Subcutaneous abdominal adipose tissue (tissue), 5 donors: ENCODE results near the gene ADGRG3.

ENCODE experiments used
- H3K27ac ChIP-seq: one replicate; pipeline ENCODE4 v1.7.0; 2013; ENCODE audit warnings: low read depth, mild to moderate bottlenecking, inconsistent platforms, low read length, moderate library complexity
- H3K27me3 ChIP-seq, 5 donors: one replicate each; pipeline ENCODE4 v1.7.0; 2013; ENCODE audit warnings: low read length in 5 of 5, inconsistent platforms in 1 of 5; ENCODE audit not compliant: control insufficient read depth in 5 of 5, insufficient read depth in 4 of 5
- H3K36me3 ChIP-seq, 5 donors: one replicate each; pipeline ENCODE4 v1.7.0; 2013; ENCODE audit warnings: low read length in 5 of 5; ENCODE audit not compliant: control insufficient read depth in 5 of 5, insufficient read depth in 5 of 5
- H3K4me1 ChIP-seq, 5 donors: one replicate each; pipeline ENCODE4 v1.7.0; 2013; ENCODE audit warnings: low read length in 5 of 5, mild to moderate bottlenecking in 3 of 5, moderate library complexity in 1 of 5; ENCODE audit not compliant: control insufficient read depth in 5 of 5, insufficient read depth in 5 of 5
- H3K4me3 ChIP-seq, 5 donors: one replicate each; pipeline ENCODE4 v1.7.0; 2013; ENCODE audit warnings: low read length in 5 of 5, low read depth in 1 of 5
- H3K9ac ChIP-seq, 5 donors: one replicate each; pipeline ENCODE4 v1.7.0; 2013; ENCODE audit warnings: low read length in 5 of 5, mild to moderate bottlenecking in 4 of 5, moderate library complexity in 3 of 5
- H3K9me3 ChIP-seq, 5 donors: one replicate each; pipeline ENCODE4 v1.7.0; 2013; ENCODE audit warnings: low read length in 5 of 5; ENCODE audit not compliant: control insufficient read depth in 5 of 5
- donor health status: healthy.
- donor health status: healthy.
- donor health status: healthy.
- donor health status: healthy.
- donor health status: healthy.

Gene ADGRG3

DNA sequence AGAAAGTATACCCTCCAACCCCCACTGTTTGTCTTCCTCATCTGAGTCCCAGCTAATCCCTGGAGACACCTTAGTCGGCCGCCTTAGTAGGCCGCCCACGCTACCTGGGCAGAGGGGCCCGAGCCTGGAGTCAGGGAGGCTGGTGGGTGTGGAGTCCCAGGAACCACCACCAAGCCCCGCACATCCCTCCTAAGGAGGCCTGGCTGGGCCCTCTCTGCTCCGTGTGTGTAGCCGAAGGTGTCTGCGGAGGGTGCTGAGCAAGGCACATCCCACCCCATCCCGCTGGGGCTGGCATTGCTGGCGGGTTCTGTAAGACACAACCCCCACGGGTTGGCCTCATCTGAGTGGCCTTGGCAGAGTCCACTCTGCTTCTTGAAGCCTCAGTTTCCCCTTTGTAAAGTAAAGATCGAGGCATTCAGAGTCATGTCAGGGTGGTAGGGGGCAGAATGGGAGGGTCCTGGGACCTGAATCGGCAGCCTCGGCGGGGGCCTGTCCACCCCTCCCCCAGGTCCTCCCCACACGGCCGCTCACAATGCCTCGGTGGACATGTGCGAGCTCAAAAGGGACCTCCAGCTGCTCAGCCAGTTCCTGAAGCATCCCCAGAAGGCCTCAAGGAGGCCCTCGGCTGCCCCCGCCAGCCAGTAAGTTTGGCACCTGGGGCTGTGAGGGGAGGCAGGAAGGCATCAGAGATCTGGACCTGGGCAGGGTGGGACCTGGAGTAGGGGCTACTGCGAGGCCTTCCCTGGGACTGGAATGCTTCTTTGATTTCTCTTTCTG lies 15.2 kb upstream of the ADGRG3 start:
- H3K4me3 ChIP-seq, result no peak overlapping the region
- H3K4me1 ChIP-seq, result peaks cover 0 to 36% (median 6%) of the 10 kb centered on the region in 5 donors
- peaks cover 0 to 58% (median 42%) of the 10 kb centered on the region in 5 donors for H3K36me3 ChIP-seq
- no peaks in the 10 kb centered on the region for H3K9me3 ChIP-seq
- H3K27ac ChIP-seq, result no peak overlapping the region
- no peak overlapping the region for H3K9ac ChIP-seq
- peaks cover 0 to 8% (median 5%) of the 10 kb centered on the region in 5 donors for H3K27me3 ChIP-seq

DNA sequence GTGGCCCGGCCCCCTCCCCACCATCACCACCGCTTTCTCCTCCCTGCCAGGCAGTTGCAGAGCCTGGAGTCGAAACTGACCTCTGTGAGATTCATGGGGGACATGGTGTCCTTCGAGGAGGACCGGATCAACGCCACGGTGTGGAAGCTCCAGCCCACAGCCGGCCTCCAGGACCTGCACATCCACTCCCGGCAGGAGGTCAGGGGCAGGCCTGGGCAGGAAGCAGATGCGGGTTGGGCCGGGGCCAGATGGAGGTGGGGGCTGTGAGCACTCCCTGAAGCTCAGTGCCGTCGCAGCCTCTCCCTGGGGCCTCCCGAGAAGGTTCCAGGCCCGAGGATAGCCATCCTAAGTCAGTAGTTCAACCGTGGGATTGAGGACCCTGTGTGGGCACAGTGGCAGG lies 14.2 kb upstream of the ADGRG3 start:
- Histone ChIP-seq H3K4me1 (peaks cover 0 to 25% (median 0%) of the 10 kb centered on the region in 5 donors), H3K27ac (no peak overlapping the region), H3K9ac (no peak overlapping the region), H3K27me3 (peaks cover 0 to 11% (median 5%) of the 10 kb centered on the region in 5 donors), H3K9me3 (no peaks in the 10 kb centered on the region), H3K36me3 (peaks cover 0 to 69% (median 50%) of the 10 kb centered on the region in 5 donors), H3K4me3 (no peak overlapping the region)

DNA sequence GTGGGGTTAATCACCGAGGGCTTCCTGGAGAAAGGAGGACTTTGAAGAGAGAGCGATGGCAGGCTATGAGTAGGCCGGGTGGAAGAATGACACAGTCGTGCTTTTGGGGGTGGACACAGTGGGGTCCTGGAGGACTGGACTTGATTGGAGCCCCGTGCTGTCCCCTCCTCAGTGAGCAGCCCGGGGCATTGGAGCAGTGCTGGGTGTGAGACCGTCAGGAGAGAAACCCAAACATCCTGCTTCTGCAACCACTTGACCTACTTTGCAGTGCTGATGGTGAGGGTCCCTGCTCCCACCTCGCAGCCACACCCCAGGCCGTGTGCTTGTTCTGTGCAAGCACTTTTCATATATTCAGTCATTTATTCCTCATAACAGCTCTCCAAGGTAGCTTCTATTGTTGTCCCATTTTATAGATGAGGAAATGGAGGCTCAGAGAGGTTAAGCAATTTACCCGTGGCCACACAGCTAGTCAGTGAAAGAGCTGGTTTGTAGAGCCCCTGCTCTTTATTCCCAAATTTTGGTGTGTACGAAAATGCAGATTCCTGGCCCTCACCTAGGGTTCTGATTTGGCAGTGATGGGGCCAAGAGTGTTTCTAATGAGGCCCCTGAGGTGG lies 11.7 kb upstream of the ADGRG3 start:
- H3K27ac ChIP-seq, result no peak overlapping the region
- H3K27me3 ChIP-seq, result peaks cover 0 to 9% (median 4%) of the 10 kb centered on the region in 5 donors
- H3K36me3 ChIP-seq, result peaks cover 0 to 81% (median 51%) of the 10 kb centered on the region in 5 donors
- H3K4me3 ChIP-seq, result no peak overlapping the region
- no peaks in the 10 kb centered on the region for H3K9me3 ChIP-seq
- H3K9ac ChIP-seq, result no peak overlapping the region
- peaks cover 0 to 23% (median 0%) of the 10 kb centered on the region in 5 donors for H3K4me1 ChIP-seq

DNA sequence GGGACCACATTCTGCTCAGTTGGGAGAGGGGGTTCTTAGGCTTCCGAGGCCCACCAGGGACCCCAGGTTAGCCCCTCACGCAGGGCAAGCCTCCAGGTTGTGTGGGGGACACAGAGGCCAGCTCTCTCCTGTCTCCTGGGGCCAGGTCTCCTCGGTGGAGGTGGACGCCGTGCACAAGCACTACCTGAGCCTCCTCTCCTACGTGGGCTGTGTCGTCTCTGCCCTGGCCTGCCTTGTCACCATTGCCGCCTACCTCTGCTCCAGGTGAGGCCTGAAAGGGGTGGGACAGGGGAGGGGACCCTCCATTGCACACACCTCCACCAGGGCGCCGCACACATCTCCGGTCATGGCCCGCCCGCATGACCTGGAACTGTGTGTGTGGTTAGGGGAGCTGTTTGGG lies 10.9 kb upstream of the ADGRG3 start:
- no peak overlapping the region for H3K4me3 ChIP-seq
- no peaks in the 10 kb centered on the region for H3K9me3 ChIP-seq
- peaks cover 0 to 9% (median 4%) of the 10 kb centered on the region in 5 donors for H3K27me3 ChIP-seq
- peaks cover 0 to 17% (median 0%) of the 10 kb centered on the region in 5 donors for H3K4me1 ChIP-seq
- H3K36me3 ChIP-seq, result peaks cover 0 to 81% (median 52%) of the 10 kb centered on the region in 5 donors
- no peak overlapping the region for H3K9ac ChIP-seq
- no peak overlapping the region for H3K27ac ChIP-seq

DNA sequence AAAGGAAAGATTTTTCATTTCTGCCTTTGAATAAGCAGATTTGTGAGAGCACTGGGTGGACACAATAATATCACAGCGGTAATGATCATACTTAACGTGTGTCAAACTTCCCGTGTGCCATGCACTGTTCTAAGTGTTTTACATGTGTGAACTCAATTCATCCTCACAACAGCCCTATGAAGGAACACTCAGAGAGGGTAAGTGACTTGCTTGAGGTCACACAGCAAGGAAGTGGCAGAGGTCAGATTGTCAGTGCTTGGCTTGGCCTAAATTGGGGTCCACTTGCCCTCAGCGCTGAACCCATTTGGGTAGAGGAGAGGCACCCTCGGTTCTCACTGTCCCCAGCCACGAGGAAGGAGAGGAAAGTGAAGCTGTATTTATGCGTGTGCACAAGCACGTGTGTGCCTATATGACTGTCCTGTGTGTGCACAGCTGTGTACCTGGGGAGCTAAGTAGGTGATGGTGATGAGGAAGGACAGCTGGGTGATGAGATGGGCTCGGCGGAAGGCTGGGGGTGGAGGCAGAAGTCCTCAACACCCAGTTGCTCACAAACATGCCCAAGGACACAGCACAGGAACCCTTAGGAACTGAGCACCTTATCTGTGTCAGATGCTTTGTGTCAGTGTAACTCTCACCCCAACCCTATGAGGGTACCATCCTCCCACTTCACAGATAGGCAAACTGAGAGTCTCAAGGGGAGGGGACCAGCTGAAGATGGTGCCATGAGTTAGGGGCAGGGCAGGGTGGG lies 9.8 kb upstream of the ADGRG3 start:
- Histone ChIP-seq H3K4me1 (peaks cover 0 to 8% (median 0%) of the 10 kb centered on the region in 5 donors), H3K27ac (no peak overlapping the region), H3K9me3 (no peaks in the 10 kb centered on the region), H3K36me3 (peaks cover 0 to 83% (median 58%) of the 10 kb centered on the region in 5 donors), H3K9ac (no peak overlapping the region), H3K4me3 (no peak overlapping the region), H3K27me3 (peaks cover 0 to 9% (median 4%) of the 10 kb centered on the region in 5 donors)

DNA sequence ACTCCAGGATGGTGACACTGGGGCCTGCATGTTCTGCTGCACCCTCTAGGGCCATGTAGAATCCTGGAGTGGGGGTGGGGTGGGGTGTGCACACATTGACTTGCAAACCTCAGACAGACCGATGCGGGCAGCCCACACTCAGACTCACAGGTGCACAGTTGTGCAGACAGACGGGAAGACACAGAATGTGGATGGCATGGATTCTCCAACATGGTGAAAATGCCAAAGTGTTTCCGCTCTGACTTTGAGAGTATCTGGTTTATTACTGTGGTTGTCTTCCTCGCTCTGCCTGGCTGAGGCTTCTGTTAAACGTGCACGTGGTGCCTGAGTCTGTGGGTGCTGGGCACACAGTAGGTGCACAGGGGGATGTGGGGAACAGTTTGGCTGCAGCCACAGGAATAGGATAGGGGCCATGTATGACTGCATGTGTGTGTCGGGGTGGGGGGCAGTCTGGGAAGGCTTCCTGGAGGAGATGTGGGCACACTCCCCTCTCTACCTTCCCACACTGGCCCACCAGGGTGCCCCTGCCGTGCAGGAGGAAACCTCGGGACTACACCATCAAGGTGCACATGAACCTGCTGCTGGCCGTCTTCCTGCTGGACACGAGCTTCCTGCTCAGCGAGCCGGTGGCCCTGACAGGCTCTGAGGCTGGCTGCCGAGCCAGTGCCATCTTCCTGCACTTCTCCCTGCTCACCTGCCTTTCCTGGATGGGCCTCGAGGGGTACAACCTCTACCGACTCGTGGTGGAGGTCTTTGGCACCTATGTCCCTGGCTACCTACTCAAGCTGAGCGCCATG lies 9.0 kb upstream of the ADGRG3 start:
- Histone ChIP-seq H3K36me3 (peaks cover 0 to 82% (median 59%) of the 10 kb centered on the region in 5 donors), H3K9me3 (no peaks in the 10 kb centered on the region), H3K27ac (no peak overlapping the region), H3K4me1 (peaks cover 0 to under 1% (median 0%) of the 10 kb centered on the region in 5 donors), H3K27me3 (peaks cover 0 to 7% (median 4%) of the 10 kb centered on the region in 5 donors), H3K4me3 (no peak overlapping the region), H3K9ac (no peak overlapping the region)

DNA sequence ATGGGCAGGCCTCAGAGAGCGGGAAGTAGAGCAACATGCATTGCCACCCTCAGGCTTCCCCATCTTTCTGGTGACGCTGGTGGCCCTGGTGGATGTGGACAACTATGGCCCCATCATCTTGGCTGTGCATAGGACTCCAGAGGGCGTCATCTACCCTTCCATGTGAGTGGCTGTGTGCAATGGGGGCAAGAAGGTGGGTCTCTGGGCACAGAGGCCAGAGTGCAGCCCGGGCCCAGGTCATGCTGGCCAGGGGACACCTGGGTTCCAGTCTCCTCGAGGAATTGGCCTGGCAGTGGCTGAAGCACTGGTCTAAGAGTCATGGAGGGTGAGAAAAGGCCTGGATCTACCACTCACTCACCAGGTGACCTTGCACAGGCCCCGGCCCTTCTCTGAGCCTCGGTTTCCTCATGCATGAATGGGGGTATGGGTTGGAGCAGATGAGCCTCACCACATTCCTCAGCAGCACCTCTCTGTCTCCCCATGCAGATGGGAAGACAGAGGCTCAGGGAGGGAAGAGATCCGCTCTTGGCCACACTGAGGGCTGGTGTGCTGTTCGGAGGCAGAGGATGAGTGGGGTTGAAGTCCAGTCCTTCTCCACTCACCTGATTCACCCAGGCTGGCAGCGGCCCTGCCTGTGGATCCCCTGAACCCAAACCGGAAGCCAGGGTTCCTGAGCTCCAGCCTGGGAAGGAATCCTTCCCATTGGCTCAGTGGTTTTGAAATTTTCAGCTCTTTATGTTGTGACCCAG lies 7.2 kb upstream of the ADGRG3 start:
- Histone ChIP-seq H3K4me1 (no peaks in the 10 kb centered on the region), H3K9ac (no peak overlapping the region), H3K27ac (no peak overlapping the region), H3K36me3 (peaks cover 0 to 81% (median 58%) of the 10 kb centered on the region in 5 donors), H3K4me3 (no peak overlapping the region), H3K9me3 (no peaks in the 10 kb centered on the region), H3K27me3 (peaks cover 0 to 7% (median 4%) of the 10 kb centered on the region in 5 donors)

DNA sequence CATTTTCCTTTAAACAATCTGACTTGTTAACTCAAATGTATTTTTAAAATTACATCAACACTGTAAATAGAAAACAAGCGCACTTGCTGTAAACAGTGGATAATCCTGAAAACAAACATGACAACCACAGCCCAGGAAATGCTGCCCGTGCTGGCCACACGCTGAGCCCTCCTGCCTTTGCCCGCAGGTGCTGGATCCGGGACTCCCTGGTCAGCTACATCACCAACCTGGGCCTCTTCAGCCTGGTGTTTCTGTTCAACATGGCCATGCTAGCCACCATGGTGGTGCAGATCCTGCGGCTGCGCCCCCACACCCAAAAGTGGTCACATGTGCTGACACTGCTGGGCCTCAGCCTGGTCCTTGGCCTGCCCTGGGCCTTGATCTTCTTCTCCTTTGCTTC lies 6.6 kb upstream of the ADGRG3 start:
- peaks cover 0 to 76% (median 55%) of the 10 kb centered on the region in 5 donors for H3K36me3 ChIP-seq
- H3K4me3 ChIP-seq, result no peak overlapping the region
- no peak overlapping the region for H3K9ac ChIP-seq
- H3K4me1 ChIP-seq, result no peaks in the 10 kb centered on the region
- no peaks in the 10 kb centered on the region for H3K9me3 ChIP-seq
- H3K27ac ChIP-seq, result no peak overlapping the region
- peaks cover 0 to 5% (median under 1%) of the 10 kb centered on the region in 5 donors for H3K27me3 ChIP-seq
